NOMO-1 treated with DMSO at 0.1 percent for 48 hours (cell line): Measurements from ENCODE around the gene CCL24.
"Not testable (repeated sequence)": the region's sequence is repeated elsewhere in the genome, so short reads cannot be mapped to it uniquely, and the experiment has no call there.

Source experiments
- DNase-seq: peaks from one replicate; lab custom pipeline; 2025; ENCODE audit not compliant: unreplicated experiment; lab: John Stamatoyannopoulos, UW

CCL24 gene

DNA sequence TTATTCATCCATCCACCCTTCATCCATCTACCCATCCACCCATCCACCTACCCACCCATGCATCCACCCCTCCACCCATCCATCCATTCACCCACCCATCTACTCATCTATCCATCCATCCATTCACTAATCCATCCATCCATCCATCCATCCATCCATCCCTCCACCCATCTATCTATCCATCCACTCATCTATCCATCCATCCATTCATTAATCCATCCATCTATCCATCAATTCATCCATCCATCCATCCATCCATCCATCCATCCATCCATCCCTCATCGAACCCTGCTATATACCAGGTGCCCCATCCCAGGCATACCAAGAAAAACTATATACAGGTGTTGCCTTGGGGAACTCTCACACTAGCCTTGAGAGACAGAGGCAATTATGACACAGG, 7.1 kb upstream of the CCL24 start:
- no peak for DNase-seq

DNA sequence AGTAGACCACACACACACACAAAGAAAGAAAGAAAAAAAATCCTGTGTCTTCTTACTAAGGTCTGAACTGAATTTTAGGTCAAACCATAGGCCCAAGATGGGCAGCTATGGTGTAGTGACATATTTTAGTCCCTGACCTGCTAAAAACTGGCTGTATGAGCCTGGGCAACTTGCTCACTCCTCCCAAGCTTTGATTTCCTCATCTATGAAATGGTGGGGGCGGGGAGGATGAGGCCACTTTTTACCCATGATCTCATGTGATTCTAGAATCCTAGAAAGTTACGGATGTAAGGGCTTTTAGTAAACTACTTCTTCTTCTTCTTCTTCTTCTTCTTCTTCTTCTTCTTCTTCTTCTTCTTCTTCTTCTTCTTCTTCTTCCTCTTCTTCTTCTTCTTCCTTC, 6.1 kb upstream of the CCL24 start:
- peak; percentile 98 for DNase-seq

DNA sequence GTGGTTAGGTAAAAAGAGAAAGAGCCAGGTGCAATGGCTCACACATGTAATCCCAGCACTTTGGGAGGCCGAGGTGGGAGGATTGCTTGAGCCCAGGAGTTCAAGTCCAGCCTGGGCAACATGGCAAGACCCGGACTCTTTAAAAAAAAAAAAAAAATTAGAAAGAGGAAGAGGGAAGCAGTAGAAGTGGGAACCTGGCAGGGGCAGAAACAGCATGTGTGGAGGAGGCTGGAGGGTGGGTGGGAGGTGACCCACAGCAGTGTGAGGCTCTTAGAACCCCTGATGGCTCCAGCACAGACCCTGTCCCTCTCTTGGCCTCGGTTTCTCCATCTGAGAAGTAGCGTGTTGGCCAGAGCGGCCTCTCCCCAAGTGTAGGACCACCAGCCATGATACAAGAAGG, 4.9 kb upstream of the CCL24 start:
- peak; percentile 72 for DNase-seq

DNA sequence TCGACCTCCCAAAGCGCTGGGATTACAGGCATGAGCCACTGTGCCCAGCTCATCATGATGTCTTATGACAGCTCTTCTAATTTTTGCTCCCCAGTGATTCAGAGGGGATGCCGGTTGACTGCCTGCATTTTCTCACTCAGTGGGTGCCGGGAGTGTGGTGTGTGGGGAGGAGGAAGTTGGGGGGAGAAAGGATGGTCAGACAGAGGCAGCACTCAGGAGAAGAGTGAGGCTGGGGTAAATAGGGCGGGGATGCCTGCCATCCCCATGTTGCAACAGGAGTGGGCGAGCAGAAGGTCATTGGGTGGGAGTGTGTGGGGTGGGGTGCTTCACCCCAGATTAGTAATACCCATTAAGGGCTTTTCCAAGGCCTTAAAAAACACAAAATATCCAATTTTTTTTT, 3.5 kb upstream of the CCL24 start:
- DNase-seq: peak; percentile 47

DNA sequence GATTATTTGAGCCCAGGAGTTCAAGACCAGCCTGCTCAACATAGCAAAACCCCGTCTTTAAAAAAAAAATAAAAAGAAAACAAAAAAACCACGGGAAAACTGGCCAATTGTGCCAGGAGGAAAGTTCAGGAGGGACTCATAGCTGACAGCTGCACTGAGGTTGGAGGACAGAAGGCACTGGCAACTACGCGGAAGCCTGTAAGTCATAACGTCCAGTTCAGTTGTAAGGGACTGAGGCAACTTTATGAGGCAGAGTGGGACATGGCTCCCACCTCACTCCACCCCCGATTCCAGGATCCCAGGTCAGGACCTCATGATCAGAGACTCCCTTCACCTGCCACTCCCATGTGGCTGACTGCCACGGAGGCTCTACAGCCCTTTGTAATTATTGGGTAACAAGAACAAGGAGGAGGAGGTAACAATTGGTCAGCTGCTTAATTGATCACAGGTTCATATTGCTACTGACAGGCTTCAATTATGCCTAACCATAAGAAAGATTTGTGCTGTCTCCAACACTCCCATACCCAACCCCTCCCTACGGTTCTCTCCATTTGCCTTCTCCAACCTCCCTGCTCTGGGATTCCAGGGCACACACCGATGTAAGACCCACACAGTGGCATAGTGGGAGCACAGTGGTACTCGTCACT, 1.9 kb upstream of the CCL24 start:
- no peak for DNase-seq

DNA sequence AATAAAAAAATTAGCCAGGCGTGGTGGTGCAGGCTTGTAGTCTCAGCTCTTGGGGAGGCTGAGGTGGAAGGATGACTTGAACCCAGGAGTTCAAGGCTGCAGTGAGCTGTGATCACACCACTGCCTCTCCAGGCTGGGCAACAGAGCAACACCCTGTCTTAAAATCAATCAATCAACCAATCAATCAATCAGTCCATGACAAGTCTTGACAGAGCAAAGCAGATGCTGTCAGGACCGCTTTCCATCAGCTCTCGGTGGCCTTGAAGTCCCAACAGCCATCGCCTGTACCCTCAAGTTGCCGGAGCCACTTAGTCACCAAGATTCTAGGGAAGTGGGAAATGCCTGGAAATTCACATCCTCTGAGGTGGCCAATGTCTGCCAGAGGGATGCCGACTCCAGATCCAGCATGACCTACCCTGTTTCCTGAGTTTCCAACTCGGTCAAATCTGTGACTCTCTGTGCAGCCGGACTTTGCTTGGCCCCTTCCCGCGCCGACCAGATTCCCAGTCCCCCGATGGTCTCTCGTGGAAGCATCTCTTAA, 871 bp upstream of the CCL24 start:
- DNase-seq: no peak

DNA sequence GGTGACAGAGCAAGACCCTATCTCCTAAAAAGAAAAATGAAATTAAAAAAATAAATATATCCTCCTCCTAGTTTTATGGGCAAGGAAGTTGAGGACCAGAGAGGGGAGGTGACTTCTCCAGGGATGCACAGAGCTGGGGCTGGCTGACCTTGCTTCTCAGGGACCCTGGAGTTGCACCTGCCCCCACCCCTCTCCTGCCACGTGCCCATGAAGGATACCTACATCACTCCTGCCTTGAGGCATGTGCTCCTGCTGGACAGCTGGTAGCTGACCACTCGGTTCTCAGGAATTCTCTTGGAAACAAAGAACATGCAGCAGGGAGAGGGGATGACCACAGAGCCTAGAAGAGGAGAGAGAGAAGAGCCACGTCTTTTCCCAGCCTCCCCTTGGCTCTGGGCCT, 522 bp downstream of the CCL24 start:
- no peak for DNase-seq

DNA sequence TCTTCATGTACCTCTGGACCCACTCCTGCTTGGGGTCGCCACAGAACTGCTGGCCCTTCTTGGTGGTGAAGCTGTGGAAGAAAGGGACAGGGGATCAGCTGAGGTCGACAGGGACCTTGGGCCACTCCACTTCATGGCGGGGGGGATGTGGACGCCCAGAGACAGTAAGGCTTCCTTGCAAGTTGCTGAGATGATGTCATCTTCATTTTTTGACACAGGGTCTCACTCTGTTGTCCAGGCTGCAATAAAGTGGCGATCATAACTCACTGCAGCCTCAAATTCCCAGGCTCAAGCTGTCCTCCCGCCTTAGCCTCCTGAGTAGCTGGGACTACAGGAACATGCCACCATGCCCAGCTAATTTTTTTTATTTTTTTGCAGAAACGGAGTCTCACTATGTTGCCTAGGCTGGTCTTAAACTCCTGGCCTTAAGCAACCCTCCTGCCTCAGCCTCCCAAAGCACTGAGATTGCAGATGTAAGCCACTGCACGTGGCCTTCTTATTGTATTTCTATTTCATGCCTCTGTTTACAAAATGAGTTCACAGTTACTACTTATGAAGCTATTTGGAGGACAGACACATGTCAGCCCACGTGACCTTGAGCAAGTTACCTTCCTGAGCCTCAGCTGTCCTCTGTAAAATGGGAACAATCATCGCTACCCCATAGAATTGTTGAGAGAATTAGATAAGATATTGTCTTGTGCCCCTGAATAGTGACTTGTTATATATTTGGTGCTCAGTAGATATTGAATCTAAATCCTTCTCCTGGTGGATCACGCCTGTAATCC, 1.5 kb downstream of the CCL24 start:
- no peak for DNase-seq

DNA sequence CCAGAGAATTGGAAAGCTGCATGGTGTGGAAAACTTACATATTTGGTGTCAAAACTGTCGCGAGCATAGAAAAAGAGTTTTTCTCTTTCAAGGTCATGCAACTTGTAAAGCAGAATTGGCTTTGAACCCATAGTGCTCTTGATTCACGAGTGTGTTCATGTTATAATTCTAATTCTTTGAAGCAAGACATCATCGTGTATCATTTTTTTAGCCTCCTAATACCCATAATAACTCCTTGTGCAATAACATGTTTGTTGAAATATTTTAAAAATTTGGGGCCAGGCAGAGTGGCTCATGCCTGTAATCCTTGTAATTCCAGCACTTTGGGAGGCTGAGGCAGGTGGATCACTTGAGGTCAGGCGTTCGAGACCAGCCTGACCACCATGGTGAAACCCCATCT, 4.2 kb downstream of the CCL24 start:
- DNase-seq: no peak

DNA sequence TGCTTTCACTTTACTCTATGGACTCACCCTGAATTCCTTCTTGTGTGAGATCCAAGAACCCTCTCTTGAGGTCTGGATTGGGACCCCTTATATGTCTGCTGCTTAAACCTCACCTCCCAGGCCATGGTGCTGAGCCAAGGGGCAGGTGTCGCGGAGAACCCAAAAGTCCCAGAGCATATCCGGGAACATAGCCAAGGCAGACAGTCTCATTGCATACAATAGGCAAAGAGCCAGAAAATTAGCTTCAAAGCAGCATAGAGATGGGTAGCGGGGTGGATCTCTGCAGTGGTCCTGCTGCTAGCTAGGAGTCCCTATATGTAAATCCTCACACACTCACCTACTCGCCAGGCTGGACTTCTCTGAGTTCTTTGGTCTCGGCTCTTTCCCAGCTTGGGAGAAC, 5.5 kb downstream of the CCL24 start:
- no peak for DNase-seq

DNA sequence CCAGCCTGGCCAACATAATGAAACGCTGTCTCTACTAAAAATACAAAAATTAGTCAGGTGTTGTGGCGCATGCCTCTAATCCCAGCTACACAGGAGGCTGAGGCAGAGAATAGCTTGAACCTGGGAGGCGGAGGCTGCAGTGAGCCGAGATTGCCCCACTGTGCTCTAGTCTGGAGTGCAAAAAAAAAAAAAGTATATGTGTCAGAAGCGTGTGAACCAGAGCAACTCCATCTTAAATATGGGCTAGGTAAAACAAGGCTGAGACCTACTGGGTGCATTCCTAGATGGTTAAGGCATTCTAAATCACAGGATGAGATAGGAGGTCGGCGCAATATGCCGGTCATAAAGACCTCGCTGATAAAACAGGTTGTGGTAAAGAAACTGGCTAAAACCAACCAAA, 6.2 kb downstream of the CCL24 start:
- no peak for DNase-seq

DNA sequence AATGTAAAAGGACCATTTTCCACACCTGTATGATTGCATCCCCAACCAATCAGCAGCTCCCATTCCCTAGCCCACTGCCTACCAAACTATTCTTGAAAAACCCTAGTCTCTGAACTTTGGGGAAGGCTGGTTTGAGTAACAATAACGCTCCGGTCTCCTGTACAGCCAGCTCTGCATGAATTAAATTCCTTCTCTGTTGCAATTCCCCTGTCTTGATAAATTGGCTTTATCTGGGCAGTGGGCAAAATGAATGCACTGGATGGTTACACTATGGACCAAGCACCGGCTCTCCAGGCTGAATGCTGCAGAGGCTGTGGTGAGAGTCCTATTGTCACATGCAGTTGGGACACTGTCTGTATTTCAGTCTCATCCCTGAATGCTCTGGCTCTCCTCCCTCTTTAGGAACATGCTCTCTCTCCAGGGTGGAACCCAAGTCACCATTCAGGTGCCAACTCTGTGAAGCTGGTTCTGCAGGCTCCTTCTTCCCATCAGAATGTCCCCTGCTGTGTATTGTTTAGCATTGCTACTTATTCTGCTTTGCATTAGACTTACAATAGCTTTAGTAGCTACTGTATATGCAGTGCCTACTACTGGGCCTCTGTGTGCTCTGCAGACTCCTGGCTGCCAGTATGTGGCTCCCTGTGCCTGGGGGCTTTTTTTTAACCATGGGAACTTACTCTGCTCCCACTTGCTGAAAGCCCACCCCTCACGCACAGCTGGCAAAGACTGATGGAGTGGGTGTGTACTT, 6.9 kb downstream of the CCL24 start:
- no peak for DNase-seq

DNA sequence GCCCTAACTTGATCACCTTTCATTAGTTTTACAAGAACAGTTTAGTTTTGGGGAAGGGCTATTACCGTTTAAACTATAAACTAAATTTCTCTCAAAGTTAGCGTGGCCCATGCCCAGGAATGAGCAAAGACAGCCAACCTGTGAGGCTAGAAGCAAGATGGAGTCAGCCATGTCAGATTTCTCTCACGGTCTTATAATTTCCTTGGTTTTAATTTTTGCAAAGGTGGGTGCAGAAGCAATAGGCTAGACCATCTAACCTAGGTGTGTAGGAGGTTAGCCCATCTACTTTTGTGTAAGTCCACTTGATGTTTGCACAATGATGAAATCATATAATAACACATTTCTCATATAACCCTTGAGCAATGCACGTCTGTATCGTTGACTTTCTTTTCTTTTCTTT, 8.9 kb downstream of the CCL24 start:
- no peak for DNase-seq

DNA sequence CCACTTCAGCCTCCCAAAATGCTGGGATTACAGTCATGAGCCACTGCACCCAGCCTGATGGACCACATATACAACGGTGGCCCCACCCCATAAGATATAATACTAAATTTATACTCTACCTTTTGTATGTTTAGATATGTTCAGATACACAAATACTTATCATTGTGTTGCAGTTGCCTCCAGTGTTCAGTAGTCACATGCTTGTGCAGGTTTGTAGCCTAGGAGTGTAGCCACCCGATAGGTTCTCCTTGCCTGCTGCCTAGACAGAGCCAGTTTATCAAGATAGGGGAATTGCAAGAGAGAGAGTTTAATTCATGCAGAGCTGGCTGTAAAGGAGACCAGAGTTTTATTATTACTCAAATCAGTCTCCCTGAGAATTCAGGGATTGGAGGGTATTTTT, 9.6 kb downstream of the CCL24 start:
- no peak for DNase-seq

DNA sequence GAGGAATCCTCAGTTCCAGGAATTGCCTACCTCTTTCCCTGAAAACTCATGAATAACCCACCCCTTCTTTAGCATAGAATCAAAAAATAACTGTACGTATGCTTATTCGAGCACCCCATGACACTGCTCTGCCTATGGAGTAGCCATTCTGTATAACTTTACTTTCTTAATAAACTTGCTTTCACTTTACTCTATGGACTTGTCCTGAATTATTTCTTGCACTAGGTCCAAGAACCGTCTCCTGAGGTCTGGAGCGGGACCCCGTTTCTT, 11.1 kb downstream of the CCL24 start:
- DNase-seq: no peak

DNA sequence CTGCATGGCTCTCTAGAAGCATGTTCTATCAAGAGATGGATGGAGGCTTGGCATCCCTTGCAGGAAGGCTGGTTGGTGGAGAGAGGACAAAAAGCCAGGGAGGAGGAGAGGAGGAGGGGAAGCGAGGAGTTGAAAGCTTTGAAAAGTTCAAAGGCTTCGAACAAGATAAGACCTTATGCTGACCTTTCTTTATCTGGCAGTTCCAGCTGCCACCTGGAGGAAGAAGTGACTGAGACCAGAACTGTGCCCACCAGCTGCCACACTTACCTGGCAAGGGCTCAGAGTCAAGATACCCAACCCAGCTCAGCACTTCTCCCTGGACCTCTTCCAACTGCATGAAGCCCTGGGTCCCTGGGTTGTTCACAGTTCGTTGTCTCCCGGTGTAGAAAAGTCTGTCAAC, 14.8 kb downstream of the CCL24 start:
- DNase-seq: no peak

DNA sequence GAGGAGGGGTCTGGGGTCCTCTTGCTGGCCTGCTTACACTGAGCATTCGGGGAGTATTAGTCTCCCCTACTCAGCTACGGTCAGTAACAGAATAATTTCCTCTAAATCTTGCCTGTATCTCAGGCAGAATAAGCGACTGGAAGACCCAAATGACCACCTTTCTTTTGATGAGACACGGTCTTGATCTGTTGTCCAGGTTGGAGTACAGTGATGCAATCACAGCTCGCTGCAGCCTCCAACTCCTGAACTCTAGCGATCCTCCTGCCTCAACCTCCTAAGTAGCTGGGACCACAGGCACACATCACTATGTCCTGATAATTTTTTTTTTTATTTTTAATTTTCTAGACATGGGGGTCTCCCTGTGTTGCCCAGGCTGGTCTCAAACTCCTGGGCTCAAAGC, 17.2 kb downstream of the CCL24 start:
- no peak for DNase-seq

DNA sequence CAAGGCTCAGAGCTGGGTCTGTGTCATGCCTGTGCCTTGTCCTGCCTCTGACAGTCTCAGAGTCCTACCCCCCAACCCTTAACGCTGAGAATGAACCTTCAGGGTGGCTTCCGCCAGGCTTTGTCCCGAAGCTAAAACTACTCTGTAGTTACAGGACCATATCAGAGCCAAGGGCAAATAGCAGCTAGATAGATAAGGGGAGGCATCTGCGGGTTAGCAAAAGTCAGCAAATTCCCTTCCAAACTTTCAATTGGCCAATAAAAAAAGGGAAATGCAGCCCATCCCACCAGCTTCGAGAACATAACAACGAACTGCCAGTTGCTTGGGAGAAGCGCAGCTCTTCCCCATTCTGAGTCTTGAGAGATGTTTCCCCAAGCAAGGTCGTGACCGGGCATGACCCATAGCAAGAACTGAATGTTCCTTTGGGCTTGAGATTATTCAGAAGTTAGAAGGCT, 17.7 kb downstream of the CCL24 start:
- DNase-seq: peak; percentile 89

DNA sequence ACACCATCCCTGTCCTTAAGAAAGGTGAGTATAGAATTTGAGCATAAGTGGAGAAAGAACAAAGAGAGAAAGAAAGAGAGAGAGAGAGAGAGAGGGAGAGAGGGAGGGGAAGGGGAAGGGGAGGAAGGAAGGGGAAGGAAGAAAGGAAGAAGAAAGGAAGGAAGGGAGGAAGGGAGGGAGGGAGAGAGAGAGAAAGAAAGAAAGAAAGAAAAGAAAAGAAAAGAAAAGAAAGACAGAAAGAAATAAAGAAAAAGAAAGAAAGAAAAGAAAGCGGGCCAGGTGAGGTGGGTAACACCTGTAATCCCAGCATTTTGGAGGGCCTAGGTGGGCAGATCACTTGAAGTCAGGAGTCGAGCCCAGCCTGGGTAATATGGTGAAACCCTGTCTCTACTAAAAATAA, 19.9 kb downstream of the CCL24 start:
- DNase-seq: no peak

DNA sequence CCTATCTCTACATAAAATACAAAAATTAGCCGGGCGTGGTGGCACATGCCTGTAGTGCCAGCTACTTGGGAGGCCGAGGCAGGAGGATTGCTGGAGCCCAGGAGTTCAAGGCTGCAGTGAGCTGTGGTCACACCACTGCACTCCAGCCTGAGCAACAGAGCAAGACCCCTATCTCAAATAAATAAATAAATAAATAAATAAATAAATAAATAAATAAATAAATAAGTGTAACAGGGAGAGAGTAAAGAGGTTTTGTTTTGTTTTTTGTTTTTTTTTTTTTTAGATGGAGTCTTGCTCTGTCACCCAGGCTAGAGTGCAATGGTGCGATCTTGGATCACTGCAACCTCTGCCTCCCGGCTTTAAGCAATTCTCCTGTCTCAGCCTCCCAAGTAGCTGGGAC, 21.0 kb downstream of the CCL24 start:
- not testable (repeated sequence) for DNase-seq

DNA sequence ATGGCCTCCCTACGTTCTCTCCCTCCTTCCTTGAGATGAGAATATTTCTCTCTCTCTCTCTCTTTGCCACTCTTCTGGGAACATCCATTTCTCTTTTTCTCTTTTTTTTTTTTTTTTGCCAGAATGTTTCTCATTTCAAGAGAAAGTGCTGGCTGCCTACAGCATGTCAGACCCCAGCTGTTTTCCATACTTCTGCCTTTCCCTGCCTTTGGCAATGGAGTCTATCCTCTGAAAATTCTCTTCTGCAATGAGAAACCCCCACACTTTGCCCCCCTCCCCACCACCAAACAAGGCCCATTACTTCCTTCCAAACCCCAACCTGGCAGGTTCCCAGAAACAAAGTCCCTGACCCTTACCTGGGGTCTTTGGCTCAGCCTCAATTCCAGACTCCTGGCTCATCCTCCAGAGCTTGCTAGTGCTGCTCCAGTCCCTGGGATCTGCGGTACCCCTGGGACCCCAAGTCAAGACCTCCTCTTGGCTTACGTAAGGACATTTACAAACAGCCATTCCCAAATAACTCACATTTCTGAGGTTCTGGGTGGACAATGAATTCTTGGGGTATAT, 24.2 kb downstream of the CCL24 start:
- DNase-seq: no peak
